Adipocyte (in vitro differentiated cells): ENCODE data around the gene DENND10.
"Not testable (repeated sequence)": the region's sequence is repeated elsewhere in the genome, so short reads cannot be mapped to it uniquely, and the experiment has no call there.

Experiments
- DNase-seq: peaks from one replicate; pipeline ENCODE4 v3.0.0-alpha.2; 2015; ENCODE audit warnings: low read depth
- H3K27me3 ChIP-seq: replicated peaks from 2 replicates; pipeline ENCODE4 v1.7.0; 2013; ENCODE audit warnings: mild to moderate bottlenecking, low read length, moderate library complexity; ENCODE audit not compliant: control insufficient read depth, insufficient read depth
- H3K36me3 ChIP-seq: 2 replicates; pipeline ENCODE4 v1.7.0; 2013; ENCODE audit warnings: low read length, mild to moderate bottlenecking, moderate library complexity; ENCODE audit not compliant: control insufficient read depth, insufficient read depth, severe bottlenecking
- H3K4me1 ChIP-seq: 2 replicates; pipeline ENCODE4 v1.7.0; 2013; ENCODE audit warnings: mild to moderate bottlenecking, low read length, moderate library complexity; ENCODE audit not compliant: control insufficient read depth, insufficient read depth
- H3K4me3 ChIP-seq: 2 replicates; pipeline ENCODE4 v1.7.0; 2013; ENCODE audit warnings: mild to moderate bottlenecking, low read length, moderate library complexity
- H3K9ac ChIP-seq: 2 replicates; pipeline ENCODE4 v1.7.0; 2013; ENCODE audit warnings: mild to moderate bottlenecking, low read length, moderate library complexity
- H3K9me3 ChIP-seq: 2 replicates; pipeline ENCODE4 v1.7.0; 2013; ENCODE audit warnings: mild to moderate bottlenecking, low read length, moderate library complexity; ENCODE audit not compliant: control insufficient read depth

Gene DENND10

GRCh38 chr10:119136084-119136483, 32.2 kb downstream of the DENND10 start:
- H3K36me3 ChIP-seq, result peaks cover 26% of the 10 kb centered on the region
- peak; percentile 9 for DNase-seq
- no peaks in the 10 kb centered on the region for H3K9me3 ChIP-seq
- H3K4me1 ChIP-seq, result peaks cover 21% of the 10 kb centered on the region
- H3K9ac ChIP-seq, result peak overlapping the region; percentile 66
- peak overlapping the region; percentile 49 for H3K4me3 ChIP-seq
- no peaks in the 10 kb centered on the region for H3K27me3 ChIP-seq

DNA sequence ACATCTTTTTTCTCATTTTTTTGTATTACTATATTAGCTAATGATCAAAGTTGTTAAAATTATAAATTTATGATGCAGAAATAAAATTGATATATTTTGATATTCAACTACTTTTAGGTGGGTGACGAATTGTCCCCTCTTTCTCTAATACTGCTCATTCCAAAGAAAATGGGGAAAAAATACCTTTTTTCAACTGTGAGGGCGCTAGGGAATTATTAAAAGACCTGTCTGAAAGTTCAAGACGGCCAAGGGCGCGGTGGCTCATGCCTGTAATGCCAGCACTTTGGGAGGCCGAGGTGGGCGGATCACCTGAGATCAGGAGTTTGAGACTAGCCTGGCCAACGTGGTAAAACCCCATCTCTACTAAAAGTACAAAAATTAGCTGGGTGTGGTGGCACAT, 34.0 kb downstream of the DENND10 start:
- Histone ChIP-seq H3K36me3 (peaks cover 13% of the 10 kb centered on the region), H3K4me1 (peaks cover 13% of the 10 kb centered on the region)
- H3K4me3 ChIP-seq, H3K9me3 ChIP-seq, DNase-seq, H3K9ac ChIP-seq, H3K27me3 ChIP-seq: not testable (repeated sequence)

DNA sequence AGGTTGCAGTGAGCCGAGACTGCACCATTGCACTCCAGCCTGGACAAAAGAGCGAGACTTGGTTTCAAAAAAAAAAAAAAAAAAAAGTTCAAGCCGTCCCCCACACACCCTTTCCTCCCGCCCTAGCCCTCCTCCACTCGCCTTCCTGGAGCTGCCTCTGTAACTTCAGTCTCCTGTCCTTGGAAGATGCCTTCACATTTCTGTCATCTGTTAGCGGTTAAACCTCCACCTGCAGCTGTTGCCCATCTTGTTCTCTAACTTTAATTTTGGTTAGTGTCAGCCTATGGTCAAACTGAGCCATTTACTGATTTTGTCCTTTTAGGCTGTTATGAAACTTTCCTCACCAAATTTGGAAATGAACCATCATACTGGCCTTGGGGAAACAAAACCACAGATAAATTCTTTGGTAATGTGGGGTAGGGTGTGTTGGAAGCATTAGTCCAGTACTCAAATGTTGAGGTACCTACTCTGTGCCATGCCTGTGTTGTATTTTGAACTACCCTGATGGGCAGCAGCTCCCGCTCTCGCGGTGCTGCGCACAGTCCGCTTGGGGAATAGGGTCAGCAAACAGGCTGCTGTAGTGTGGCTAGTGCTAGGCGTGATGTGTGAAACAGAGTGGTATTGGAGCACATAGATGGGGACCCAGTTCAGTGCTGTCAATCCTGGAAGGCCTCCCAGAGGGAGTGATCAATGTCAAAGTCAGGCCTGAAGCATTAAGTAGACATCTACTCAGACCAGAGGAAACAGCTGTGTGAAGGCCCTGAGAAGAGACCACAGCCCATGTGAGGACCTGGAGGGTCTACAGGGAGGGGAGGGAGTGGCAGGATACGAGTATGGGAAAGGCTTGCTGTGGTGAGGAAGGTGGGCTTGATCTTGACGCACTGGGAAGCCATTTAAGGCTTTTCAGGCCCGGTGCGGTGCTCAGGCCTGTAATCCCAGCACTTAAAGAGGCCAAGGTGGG, 34.7 kb downstream of the DENND10 start:
- H3K4me3 ChIP-seq, result no peak overlapping the region
- peaks cover 6% of the 10 kb centered on the region for H3K36me3 ChIP-seq
- no peaks in the 10 kb centered on the region for H3K27me3 ChIP-seq
- peak overlapping the region; percentile 1 for H3K9ac ChIP-seq
- peaks cover 13% of the 10 kb centered on the region for H3K4me1 ChIP-seq
- no peak for DNase-seq
- no peaks in the 10 kb centered on the region for H3K9me3 ChIP-seq

DNA sequence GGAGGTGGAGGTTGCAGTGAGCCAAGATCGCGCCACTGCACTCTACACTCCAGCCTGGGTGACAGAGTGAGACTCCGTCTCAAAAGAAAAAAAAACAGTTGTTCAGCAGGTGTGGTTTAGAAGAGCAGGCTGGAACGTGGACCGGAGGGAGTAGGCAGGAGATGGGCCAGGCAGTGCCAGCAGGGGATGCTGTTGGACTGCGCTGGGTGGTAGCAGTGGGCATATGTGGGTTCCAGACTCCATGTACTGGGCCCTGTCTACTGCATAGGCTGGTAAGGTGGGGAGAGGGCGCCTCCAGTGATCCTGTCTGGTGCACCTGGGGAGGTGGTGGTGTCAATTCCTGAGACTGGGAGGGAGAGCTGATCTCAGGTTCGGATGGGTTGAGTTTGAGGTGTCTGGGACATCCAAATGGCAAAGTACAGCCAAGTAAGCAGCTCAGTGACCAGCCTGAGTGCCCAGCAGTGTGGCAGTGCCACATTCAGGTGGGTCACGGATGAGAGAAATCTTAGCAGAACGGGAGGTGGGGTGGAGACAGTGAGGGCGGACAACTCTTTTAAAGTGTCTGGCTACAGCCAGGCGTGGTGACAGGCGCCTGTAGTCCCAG, 35.7 kb downstream of the DENND10 start:
- Histone ChIP-seq H3K9me3 (no peaks in the 10 kb centered on the region), H3K9ac (no peak overlapping the region), H3K4me3 (no peak overlapping the region), H3K36me3 (no peaks in the 10 kb centered on the region), H3K27me3 (no peaks in the 10 kb centered on the region), H3K4me1 (peaks cover 13% of the 10 kb centered on the region)
- DNase-seq, result peak; percentile 19

GRCh38 chr10:119140603-119141245, 36.8 kb downstream of the DENND10 start:
- H3K9me3 ChIP-seq, result no peaks in the 10 kb centered on the region
- H3K4me1 ChIP-seq, result peaks cover 6% of the 10 kb centered on the region

DNA sequence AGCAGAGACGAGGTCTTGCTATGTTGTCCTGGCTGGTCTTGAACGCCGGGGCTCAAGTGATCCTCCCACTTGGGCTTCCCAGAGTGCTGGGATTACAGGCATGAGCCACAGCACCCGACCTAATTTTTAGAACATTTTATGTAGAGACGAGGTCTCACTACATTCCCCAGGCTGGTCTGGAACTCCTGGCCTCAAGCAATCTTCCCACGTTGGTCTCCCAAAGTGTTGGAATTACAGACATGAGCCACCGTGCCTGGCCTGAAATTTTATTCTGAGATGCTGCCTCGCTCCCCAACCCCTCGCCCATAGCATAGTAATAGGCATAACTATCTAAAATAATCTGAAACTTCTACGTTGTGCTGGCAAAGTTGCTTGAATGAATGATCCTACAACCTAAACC, 39.7 kb downstream of the DENND10 start:
- H3K9ac ChIP-seq, result no peak overlapping the region
- H3K4me3 ChIP-seq, result no peak overlapping the region
- H3K9me3 ChIP-seq, result no peaks in the 10 kb centered on the region

More at GRCh38 chr10:119140603-119141245, 36.8 kb downstream of the DENND10 start:
- H3K36me3 ChIP-seq, result peaks cover 3% of the 10 kb centered on the region
- H3K9ac ChIP-seq, result no peak overlapping the region
- no peaks in the 10 kb centered on the region for H3K27me3 ChIP-seq
- no peak overlapping the region for H3K4me3 ChIP-seq
- no peak for DNase-seq

GRCh38 chr10:119149157-119149556, 45.2 kb downstream of the DENND10 start:
- Histone ChIP-seq H3K4me1 (no peaks in the 10 kb centered on the region), H3K9ac (no peak overlapping the region), H3K27me3 (no peaks in the 10 kb centered on the region), H3K4me3 (no peak overlapping the region), H3K9me3 (no peaks in the 10 kb centered on the region), H3K36me3 (peaks cover 47% of the 10 kb centered on the region)
- DNase-seq, result no peak

More for the DNA sequence above, 39.7 kb downstream of the DENND10 start:
- no peaks in the 10 kb centered on the region for H3K4me1 ChIP-seq
- peaks cover 21% of the 10 kb centered on the region for H3K36me3 ChIP-seq
- H3K27me3 ChIP-seq, result no peaks in the 10 kb centered on the region
- DNase-seq, result no peak

- H3K36me3 ChIP-seq, result peaks cover 52% of the 10 kb centered on the region
- no peaks in the 10 kb centered on the region for H3K9me3 ChIP-seq
- H3K4me1 ChIP-seq, result no peaks in the 10 kb centered on the region
- H3K27me3 ChIP-seq, result no peaks in the 10 kb centered on the region
- no peak overlapping the region for H3K9ac ChIP-seq
- H3K4me3 ChIP-seq, result no peak overlapping the region
- DNase-seq, result no peak
Observed at GRCh38 chr10:119149729-119150128, 45.8 kb downstream of the DENND10 start.

- H3K4me3 ChIP-seq, H3K4me1 ChIP-seq, H3K9ac ChIP-seq, H3K27me3 ChIP-seq, DNase-seq, H3K9me3 ChIP-seq: not testable (repeated sequence)
- H3K36me3 ChIP-seq, result peaks cover 59% of the 10 kb centered on the region
Observed at GRCh38 chr10:119151601-119152000, 47.7 kb downstream of the DENND10 start.

DNA sequence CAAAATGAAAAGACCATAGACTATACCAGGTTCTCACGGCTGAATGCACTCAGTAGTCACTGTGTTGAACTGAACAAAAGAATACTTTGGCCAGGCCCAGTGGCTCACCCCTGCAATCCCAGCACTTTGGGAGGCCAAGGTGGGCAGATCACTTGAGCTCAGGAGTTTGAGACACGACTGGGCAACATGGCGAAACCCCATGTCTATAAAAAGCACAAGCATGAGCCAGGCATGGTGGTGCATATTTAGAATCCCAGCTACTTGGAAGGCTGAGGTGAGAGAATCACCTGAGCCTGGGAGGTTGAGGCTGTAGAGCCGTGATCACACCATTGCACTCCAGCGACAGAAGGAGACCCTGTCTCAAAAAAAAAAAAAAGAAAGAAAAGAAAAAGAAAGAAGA, 49.1 kb downstream of the DENND10 start:
- H3K9ac ChIP-seq, result no peak overlapping the region
- no peaks in the 10 kb centered on the region for H3K27me3 ChIP-seq
- no peak overlapping the region for H3K4me3 ChIP-seq
- no peak for DNase-seq
- no peaks in the 10 kb centered on the region for H3K9me3 ChIP-seq
- H3K36me3 ChIP-seq, result peaks cover 62% of the 10 kb centered on the region
- H3K4me1 ChIP-seq, result no peaks in the 10 kb centered on the region

- no peak for DNase-seq
- H3K4me1 ChIP-seq, result no peaks in the 10 kb centered on the region
- H3K27me3 ChIP-seq, result no peaks in the 10 kb centered on the region
- H3K4me3 ChIP-seq, result no peak overlapping the region
- H3K36me3 ChIP-seq, result peaks cover 62% of the 10 kb centered on the region
- no peak overlapping the region for H3K9ac ChIP-seq
- no peaks in the 10 kb centered on the region for H3K9me3 ChIP-seq
Observed at GRCh38 chr10:119153661-119154060, 49.7 kb downstream of the DENND10 start.
